Ramos (cell line): Measurements from ENCODE around the gene CYBA.

Experiments used
- in situ Hi-C: fragments of 300-500 bp; cut with MboI; formaldehyde crosslinking; loops from one replicate; pipeline ENCODE4 v1.14.3; 2022; ENCODE audit warnings: low sequenced_read_pairs; ENCODE audit not compliant: unreplicated experiment

The CYBA gene

DNA sequence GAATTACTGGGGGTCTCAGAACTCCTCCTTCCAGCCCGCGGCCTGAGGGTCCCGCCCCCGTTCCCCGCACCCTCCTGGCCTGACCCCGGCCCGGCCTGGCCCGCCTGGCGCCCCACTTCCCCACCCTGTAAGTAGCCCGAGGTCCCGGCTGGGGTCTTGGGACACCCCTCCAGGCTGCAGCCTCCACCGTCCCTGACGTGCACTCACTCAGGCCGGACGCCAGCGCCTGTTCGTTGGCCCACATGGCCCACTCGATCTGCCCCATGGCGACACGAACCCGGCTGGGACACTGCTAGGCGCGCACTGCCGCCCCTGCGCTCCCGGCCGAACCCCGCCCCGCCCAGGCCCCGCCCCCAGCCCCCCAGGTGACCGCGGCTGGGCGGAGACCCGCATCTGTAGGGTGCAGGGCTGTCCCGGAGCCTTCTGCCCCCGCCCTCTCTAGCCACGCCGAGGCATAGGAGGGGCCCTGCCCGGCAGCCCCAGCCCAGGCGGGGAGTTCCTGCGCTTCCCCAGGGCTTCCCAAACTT is at the start of gene CYBA:
TSS of gene CYBA (minus strand) at position 305 of the 527 bp plus-strand sequence. CDS start at position 265, 40 bp downstream.
- in situ Hi-C loops, result no loop called here

DNA sequence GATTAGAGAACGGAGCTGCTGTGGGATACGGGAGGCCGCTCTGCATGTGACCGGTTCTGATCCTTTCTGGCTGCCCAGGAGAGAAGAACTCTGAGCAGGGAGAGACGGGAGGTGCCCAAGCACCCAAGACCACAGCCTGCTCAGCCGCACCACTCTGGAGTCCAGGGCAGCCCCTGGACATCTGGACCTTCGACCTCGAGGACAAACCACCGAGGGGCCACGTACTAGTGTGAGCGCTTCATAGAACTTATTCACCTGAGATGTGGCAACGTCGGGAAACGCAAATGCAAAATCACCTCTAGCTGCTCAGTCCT is 49.4 kb upstream of the CYBA start:
- in situ Hi-C loops, result no loop called here

DNA sequence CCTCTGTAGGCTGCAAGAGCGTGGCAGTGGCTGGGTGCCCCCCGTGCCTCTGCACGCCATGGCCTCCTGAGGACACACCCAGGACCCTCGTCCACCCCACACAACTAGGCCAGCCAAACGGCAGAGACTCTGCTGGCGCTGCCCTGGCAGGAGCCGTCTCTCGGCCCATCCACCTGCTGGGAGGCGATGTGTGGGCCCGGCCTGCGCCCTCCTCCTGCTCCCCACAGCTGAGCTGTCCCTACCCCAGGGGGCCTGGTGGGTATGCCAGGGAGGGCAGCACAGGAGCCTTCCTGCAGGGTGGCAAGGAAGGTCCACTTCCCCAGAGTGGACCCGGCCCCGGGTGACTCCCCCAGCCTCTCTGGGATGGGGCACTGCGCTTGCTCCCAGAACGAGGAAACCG is 48.3 kb upstream of the CYBA start:
- in situ Hi-C loops, result no loop called here

DNA sequence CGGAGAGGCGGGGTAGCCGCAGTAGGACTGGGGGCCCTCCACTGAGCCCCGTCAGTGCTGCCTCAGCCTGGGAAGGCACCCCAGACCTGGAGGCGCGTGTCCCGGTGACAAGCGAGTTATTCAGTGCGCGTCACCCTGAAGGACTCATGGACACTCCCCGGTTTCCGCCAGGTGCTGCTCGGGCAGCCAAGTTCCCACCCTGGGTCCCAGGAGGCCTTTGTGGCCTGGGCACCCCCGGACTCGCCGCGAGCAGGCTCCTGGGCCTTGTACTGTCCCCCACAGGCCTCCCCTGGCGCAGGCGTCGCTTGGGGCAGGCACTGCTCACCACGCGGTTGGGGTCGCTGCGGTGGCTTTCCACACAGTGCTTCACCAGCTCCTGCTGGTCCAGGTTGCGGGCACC is 47.8 kb upstream of the CYBA start:
- in situ Hi-C loops, result no loop called here

DNA sequence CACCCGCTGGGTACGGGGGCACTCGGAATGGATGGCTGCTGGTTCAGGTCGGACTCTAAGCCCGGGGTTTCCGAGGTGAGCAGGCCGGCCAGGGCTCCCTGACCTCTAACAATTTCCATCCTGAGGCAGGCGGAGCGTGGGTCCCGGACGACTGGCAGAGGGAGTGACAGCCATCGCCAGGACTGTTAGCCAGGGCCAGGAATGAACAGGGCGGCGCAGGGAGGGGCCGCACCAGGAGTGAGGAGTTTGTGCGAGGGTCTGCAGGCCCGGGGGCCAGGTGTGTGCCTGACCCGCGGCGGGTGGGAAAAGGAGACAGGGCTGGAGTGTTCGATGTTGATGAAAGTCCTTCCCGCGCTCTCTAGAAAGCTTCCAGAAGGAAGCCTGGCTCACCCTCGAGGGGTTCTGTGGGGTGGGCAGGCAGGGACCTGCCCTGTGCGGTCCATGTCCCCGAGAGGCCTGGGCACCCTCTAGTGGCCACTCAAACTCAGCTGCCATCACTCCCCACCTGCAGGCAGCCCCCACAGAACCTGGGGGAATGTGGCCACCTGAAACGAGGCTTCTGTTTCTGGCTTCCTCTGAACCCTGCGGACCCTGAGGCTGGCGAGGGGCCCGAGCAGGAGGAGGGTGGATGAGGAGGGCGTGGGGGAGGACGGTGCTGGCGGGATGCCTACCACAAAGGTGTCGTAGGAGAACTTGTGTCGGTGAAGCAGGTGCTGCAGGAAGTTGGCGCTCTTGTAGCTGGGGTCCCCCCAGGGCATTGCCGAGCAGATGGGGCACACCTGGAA is 47.2 kb upstream of the CYBA start:
- in situ Hi-C loops, result no loop called here

DNA sequence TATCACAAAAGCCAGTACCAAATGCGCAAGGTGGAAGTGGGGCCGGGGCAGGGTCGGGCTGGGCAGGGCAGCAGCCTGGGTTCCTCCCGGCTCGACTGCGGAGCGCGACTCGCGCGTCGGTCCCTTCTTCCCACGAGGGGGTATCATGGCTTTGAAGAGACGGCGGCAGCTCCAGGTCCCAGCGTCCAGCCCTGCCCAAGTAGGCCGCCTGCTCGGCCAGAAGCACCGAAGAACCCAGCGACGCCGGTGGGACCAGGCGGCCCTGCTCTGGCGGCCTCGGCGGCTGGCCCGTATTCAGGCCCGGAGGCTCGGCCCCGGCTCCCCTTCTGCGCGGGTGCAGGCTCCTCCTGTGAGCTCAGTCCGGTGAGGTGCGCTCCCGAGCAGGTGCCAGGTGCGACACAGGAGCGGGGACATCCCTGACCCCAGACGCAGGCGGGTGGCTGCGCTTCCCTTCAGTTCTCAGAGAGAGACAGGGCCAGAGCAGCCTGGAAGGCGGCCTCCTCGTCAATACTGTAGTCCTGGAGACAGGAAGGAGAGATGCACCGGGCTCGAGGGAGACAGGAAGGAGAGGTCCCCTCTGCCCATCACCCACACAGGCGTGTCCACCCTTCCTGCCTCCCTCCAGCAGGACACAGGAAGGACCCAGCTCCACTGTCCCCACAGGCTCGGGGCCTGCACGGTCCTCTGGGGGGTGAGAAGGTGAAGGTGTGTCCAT is 46.4 kb upstream of the CYBA start:
- in situ Hi-C loops, result no loop called here

DNA sequence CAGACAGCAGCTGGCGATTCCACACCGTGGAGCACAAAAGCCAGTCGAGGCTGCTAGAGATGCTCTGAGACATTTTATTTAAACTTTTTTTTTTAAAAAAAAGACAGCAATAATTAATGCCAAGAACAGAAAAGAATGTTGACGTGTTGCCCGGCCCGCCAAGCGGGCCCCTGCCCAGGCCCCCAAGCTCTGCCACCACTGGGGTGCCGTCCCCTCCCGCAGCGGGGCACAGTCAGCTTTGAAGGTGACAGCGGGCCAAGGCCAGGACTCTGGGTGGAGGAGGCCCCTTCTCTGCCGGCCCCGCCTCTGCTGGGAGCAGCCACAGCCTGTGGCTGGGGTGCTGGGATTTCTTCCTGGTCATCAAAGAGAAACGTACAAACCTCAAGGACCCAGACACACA is 45.6 kb upstream of the CYBA start:
- in situ Hi-C loops, result no loop called here

DNA sequence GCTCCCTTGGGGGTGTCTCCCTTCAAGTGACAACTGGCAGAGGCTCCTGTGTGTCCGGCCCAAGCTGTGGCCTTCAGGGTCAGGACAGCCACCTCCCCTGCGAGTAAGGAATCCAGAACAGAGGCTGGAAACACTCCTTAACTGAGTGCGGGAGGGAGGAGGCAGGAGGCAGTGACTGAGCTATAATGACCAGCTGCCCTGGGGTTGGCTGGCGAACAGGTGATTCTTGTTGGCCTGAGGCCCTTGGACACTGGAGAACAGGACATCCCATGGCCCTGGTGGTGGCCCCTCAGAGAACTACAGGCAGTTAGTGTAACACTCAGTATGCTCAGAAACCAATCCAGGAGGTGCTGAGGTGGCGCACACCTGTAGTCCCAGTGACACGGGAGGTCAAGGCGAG is 44.9 kb upstream of the CYBA start:
- in situ Hi-C loops, result no loop called here

DNA sequence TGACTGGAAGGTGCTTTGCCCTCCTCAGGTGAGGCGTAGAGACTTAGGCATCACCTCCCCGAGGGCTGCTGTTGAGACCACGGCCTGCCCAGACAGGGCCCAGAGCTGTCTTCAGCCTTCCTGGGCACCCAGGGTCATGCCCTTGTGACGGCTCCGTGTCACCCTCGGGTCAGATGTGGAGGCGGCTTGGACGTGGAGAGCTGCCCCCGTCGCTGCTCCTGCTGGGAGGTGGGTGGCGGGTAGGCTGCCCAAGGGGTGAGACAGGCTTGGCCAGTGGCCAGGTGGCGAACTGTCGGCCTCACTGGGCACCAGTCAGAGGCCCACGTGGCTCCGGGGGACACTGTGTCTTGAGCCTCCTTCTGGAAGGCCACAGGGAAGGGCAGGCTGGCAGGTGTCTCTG is 44.4 kb upstream of the CYBA start:
- in situ Hi-C loops, result no loop called here

DNA sequence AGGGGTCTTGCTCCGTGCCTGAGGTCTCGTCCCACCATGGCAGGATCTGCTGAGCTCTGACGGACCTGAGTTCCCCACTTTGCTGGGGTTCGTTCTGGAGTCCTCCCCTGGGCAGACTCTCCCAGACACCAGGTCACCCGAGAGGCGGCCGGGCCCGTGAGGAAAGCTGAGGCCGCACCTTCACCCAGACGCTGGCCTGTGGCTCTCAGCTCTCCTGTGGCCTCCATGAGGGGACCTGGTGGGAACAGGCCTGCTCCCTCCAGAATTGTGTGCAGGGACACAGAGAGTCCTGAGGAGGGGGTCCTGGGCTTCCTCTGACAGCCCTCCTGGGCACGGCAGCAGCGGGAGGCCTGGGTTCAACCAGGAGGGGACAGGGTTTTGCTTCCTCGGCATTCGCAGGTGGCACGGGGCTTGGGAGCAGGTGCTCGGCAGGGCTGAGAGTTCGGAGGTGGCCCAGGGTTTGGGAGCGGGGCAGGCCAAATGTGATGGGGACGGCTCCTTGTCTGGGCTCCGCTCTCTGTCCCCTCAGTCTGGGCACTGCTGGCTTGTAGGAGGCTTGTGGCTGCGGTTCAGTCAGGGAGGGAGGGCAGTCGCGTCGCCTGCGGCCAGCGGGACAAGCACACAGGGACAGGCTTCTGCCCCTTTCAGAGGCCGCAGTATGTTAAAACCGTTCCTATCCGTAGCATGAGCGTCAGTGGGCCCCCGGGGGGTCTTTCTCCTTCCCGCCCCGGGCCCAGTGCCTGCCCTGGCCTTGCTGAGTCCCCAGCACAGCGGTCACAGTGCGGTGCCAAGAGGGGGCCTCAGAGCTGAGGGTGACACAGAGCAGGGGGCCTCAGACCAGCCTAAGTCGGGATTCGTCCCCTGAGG is 43.6 kb upstream of the CYBA start:
- in situ Hi-C loops, result no loop called here

DNA sequence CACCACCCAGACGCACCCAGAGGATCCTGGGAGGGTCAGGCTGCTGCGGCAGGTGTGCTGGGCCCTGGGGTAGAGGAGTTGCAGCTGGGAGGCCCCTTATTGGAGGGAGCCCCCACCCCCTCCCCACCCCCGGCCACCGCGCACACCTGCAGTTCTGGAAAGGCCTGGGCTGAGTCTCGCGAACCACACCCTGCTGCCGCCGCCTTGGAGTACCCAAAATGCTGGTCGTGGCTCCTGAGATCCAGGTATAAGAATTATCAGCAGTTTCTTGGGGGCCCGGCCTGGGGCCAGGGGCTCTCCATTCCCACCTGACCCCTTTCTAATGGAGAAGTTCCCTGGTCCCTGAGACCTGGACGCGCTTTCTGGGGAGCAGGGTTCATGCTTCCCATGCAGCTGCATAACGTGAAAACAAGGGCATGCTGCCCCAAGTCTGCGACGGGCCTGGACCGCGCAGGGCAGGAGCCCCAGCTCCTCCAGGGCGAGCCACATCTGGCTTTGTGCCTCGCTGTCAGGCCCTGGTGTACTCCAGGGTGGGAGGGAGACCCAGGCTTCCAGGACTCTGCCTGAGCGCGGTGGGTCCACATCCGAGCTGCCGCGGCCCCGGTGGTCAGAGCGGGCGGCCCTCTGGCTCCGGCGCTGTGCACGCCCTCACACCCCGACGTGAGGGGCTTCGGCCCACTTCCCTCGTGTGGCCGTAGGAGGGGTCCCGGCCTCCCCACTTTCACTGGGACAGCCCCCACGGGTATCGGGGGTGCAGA is 42.7 kb upstream of the CYBA start:
- in situ Hi-C loops, result no loop called here

DNA sequence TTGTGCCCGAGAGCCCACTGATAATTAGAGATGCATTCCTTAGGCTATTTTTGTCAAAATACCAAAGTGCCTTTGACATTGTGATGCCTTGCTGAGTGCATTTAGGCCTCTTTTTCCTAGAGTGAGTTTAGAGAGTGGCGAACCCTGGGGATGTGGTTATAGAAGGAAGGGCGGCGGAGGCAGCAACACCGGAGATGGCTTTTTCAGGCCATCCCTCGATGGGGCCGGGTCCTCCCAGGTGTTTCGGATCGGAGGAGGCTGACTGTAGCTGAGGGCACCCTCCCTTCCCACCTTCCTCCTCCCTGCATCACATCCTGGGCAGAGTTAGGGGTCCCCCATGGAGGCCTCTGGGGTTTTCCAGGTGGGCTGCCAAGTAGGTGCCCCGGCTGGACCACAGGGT is 42.0 kb upstream of the CYBA start:
- in situ Hi-C loops, result no loop called here

DNA sequence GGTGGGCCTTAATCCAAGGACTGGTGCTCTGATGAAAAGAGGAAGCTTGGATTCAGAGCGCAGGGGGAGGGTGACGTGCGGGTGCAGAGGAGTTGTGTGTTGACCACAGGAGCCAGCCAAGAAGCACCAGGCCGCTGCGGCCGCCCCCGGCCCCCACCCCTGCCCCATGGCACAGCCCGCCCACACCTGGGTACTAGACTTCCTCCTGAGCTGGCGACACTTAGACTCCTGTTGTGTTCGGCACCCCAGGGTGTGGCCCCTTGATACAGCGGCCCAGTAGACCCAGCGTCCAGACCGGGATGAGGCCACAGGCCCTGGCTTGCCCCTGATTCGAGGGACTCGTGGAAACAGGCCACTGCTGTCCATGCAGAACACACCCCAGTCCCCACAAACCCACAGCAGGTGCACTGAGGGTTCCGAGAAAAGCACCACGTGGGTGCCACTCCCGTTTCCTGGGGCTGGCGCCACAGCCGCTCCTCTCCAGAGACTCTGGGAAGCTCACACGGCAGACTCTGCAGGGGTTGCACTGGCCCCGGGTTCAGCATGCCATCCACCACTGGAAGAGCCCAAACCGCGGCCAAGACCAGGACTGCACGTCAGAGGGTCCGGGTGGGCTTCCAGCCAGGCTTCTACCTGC is 41.2 kb upstream of the CYBA start:
- in situ Hi-C loops, result no loop called here

DNA sequence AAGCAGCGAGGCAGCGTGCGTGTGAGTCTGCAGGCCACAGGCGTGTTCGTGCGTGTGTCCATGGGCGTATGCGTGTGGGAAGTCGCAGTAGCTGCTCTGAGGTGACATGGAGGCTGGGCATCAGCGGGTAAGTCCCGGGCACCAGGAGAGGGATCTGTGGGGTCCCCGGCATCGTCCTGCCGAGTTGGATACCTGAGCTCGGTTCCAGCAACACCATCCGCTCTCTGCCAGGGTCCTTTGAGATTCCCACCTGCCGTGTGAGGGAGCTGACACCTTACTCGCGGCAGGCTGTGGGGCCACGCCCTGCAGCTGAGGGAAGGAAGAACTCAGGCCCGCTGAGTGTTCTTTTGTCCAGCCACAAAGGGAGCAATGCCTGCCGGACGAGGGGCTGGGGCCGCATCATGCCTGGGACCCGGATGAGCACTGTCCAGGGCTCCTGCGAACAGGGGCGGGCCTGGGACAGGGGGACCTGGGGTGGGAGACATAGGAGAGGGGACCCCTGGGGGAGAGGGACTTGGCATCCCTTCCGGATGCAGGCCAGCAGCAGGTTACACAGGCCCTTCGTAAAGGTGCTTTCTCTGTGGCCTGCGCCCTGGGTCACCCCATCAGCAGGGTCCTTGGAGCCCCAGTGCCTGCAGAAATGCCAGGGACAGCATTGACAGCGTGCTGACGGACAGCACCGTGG is 40.4 kb upstream of the CYBA start:
- in situ Hi-C loops, result no loop called here

DNA sequence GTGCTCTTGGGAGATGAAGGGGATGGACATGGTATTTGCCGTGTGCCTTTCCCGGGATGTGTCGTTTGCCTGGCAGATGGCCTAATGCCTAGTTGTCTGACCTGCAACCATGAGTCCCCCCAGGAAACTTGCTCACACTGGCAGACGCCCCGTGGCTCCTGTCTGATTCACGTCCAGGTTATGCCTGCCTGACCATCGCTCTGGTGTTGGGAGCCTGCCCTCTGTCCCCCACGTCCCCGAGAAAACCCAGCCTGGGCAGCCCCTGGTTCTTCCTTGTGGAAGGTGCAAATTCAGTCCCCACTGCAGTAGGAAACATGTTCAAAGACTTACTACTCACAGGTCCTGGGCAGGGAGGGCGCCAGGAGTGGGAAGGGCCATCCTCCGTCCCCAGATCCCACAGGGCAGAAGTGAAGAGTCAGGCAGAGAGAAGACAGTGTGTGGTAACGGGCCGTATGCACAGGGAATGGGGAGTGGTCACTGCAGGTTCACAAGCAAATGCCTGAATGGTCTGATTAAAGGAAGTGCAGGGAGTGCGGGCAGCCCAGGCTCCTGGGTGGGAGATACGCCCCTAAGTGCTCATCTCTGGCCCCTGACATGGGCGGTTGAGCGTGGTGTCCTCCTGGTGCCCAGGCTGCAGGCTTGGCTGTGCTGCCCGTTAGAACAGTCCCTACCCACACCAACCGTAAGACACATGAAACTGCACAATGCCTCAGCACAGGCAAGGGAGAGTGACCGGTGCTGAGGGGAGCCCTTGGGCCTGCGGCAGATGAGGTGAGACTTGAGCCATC is 39.7 kb upstream of the CYBA start:
- in situ Hi-C loops, result no loop called here

DNA sequence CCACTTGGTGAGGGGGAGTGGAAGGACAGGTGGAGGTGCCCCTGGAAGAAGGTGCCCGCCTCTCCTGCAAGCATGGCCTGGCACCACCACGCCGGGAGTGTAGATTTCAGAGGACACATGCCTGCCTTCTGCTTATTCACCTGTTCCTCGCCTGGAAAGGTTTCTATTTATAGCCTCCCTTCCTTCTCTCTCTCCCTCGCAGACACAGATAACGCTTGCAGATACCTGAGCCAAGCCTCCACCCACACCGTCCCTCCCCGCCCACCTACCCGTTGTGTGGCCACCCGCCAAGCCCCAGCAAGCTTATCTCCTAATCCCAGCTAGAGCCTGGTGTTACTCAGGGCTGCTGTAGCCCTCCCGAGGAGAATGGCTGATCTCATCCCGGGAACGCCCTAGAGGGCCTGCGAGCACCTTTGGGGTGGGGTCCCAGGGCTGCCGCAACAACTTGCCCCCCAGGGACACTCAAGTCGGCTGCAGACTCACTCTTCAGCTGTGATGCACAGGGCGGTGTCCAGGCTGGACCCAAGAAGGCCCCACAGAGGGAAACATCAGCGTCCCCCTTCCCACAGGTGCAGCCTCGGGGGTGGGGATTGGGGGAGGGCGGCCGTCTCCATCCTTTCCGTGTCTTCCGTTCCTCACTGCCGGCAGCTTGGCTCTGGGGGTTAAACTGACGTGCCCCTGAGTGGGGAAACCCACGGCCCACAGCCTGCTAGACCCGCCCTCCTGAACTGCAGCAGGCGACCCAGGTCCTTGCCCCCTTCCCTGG is 37.3 kb upstream of the CYBA start:
- in situ Hi-C loops, result no loop called here

DNA sequence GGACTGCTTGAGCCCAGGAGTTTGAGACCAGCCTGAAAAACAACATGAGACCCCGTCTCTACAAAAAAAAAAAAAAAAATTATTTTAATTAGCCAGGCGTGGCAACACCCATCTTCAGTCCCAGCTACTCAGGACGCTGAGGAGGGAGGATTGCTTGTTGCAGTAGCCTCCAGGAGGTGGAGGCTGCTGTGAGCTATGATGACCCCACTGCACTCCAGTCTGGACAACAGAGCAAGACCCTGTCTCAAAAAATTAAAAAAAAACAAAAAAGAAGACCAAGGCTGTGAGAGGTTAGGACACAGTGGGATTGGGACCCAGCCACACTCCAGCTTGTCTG is 36.8 kb upstream of the CYBA start:
- in situ Hi-C loops, result no loop called here

DNA sequence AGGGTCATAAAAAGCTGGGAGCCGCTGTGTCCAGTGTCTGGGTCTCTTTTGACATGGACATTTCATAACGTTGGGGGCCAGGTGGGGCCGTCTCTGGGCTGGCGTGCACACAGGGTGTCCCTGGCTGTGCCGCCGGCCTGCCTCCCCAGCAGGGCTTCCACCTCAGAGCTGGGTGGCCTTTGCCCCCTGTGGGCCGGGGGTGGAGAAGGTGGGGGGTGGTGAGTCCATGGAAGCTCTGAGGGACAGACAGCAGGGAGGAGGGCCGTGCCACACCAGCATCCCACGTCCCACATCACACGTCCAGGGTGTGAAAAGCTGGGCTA is 36.4 kb upstream of the CYBA start:
- in situ Hi-C loops, result no loop called here
